GM18517 (cell line): ENCODE results near the gene RITA1.

ENCODE experiments used
- ATAC-seq: cut with Tn5 transposase; IDR thresholded peaks from one replicate; pipeline ENCODE4 v1.9.1; 2021; ENCODE audit warnings: mild to moderate bottlenecking, moderate library complexity; ENCODE audit not compliant: unreplicated experiment

Gene RITA1

GRCh38 chr12:113227686-113228391, 42.3 kb downstream of the RITA1 start:
- ATAC-seq = no peak

GRCh38 chr12:113228394-113229028, 43.0 kb downstream of the RITA1 start:
- no peak for ATAC-seq

DNA sequence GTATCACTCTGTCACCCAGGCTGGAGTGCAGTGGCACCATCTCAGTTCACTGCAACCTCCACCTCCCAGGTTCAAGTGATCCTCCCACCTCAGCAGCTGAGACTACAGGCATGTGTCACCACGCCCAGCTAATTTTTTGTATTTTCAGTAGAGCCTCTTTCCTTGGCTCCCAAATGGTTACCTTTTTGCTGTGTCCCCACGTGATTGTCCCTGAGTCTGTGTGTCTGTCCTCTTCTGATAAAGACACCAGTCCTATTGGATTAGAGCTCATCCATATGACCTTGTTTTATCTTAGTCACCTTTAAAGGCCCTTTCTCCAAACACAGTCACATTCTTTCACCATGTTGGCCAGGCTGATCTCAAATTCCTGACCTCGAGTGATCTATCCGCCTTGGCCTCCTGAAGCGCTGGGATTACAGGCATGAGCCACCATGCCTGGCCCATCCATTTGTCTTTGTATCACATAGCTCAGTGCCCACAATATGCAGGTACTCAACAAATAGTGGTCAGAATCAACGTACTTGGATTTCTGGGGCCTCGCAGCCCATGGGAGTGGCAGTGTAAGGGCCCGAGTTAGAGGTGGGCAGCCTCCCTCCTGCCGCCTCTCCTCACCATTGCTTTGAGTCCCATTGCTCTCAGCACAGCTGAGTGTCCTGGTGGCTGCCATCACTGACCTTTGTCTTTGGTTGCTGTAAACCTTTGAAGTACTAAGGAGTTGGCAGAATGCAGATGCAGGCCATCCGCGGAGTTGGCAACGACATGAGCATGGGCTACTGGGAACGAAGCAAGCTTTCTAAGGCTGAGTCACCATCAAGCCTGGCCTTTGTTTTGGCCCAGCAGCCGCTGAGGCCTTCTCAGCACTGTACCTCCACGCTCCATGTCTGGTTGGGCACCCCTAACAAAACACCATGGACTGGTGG, 45.1 kb downstream of the RITA1 start:
- no peak for ATAC-seq

GRCh38 chr12:113231235-113232088, 45.9 kb downstream of the RITA1 start:
- ATAC-seq = no peak

GRCh38 chr12:113232089-113232839, 46.7 kb downstream of the RITA1 start:
- ATAC-seq = no peak

DNA sequence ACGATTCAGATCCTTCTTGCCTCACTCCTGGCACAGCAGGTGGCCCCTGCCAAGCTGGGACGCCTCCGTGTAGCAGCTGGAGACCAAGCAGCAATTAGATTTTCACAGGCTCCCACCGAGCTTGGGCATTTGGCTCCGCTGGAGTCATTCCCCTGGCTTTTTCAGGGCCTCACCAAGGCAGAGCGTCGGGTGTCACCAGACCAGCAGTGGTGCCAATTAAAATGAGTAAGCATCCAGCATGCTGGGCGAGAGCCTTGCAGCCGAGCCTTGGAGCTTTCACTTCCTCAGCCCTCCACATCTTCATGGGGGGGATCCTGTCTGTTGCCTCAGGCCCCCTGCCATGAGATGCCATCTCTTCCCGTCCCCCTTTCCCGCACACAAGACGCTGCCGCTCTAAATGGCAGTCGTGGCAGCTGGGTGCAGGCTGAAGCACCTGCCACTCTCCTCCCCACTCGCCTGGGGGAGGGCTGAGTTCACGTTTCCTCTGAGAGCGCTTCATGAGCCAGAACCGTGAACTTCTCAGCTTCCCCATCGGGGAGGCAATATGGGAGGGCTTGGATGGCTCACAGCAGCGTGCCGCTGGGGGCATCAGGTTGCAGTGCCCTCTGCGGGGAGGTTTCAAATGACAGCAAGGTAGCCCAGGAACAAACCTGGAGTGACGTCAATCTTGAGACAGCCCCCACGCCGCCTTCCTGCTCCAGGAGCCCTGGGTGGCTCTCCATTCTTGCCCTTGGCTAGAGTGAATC, 47.5 kb downstream of the RITA1 start:
- peak; percentile 54 for ATAC-seq

GRCh38 chr12:113233967-113234366, 48.4 kb downstream of the RITA1 start:
- ATAC-seq = no peak

DNA sequence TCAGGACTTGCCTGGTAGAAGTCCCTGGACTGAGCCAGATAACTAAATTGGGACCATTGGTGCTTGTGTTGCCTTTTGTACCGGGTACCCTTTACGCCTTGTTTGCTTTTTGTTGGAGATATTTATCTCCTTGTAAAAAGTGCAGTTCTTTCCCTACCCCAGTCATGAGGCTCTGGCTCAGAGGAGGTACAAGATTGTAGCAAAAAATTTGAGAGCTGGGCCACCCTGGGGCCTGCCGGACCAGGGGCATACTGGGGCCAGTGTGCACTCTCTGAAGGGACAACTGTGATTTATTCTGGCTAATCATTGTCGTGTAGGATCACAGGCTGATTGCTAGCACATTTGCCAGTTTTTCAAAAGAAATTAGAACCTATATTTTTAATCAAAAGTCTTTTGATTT, 49.0 kb downstream of the RITA1 start:
- ATAC-seq = no peak

- ATAC-seq = no peak
These were observed 50.5 kb downstream of the RITA1 start for GRCh38 chr12:113235976-113236375.

- ATAC-seq = no peak
These were observed 51.2 kb downstream of the RITA1 start for GRCh38 chr12:113236539-113237399.

- ATAC-seq = no peak
These were observed 52.2 kb downstream of the RITA1 start for GRCh38 chr12:113237748-113238147.

GRCh38 chr12:113238309-113238708, 52.8 kb downstream of the RITA1 start:
- ATAC-seq = no peak

DNA sequence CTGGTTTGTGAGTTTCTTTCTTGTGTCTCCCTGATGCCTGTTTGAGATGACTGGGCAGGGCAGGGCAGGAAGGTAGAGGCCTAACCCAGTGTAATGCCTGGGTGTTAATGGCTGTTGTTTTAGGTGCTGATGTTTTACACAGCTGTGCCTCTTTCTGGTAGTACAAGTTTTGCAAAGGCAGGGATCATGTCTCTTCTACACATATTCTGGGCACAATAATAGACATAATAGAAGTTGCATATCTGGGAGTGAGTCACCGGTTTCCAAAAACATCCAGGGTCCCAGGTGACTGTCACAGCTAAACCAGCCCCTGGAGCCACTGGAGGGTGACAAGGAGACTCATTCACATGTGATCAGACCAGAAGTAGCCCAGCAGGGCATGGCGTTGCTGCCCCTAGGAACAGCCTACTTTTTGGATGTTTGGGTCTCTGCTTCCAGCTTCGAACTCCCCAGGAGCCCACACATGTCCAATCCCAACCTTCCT, 53.8 kb downstream of the RITA1 start:
- ATAC-seq = no peak

- no peak for ATAC-seq
These were observed 54.4 kb downstream of the RITA1 start for GRCh38 chr12:113239811-113240331.

- ATAC-seq = no peak
These were observed 54.9 kb downstream of the RITA1 start for GRCh38 chr12:113240395-113240794.

- no peak for ATAC-seq
These were observed 55.9 kb downstream of the RITA1 start for GRCh38 chr12:113241191-113242025.
